GM12864 (cell line): ENCODE results near the gene MITF.

ENCODE experiments used
- DNase-seq: peaks from one replicate; pipeline ENCODE4 v3.0.0-alpha.2; 2011; ENCODE audit warnings: low read depth
- H3K4me3 ChIP-seq: 2 replicates; pipeline ENCODE4 v1.5.1; 2011; ENCODE audit warnings: mild to moderate bottlenecking, low read depth, low read length, control low read depth
- CTCF ChIP-seq: IDR thresholded peaks from 2 replicates; pipeline ENCODE4 v1.5.1; 2011; ENCODE audit warnings: low read depth, mild to moderate bottlenecking, moderate library complexity, low read length, control low read depth, inconsistent platforms; ENCODE audit errors: missing control alignments

The MITF gene

GRCh38 chr3:69772152-69772867 lies 33.0 kb downstream of the MITF start:
- no peak for TF ChIP-seq CTCF
- DNase-seq = no peak
- no peak overlapping the region for H3K4me3 ChIP-seq

- no peak for DNase-seq
- TF ChIP-seq CTCF = no peak
- no peak overlapping the region for H3K4me3 ChIP-seq
Observed at GRCh38 chr3:69774029-69774428, 34.8 kb downstream of the MITF start.

GRCh38 chr3:69775751-69776150 lies 36.5 kb downstream of the MITF start:
- DNase-seq = no peak
- no peak overlapping the region for H3K4me3 ChIP-seq
- no peak for TF ChIP-seq CTCF

GRCh38 chr3:69776289-69776688 lies 37.0 kb downstream of the MITF start:
- no peak for TF ChIP-seq CTCF
- no peak for DNase-seq

GRCh38 chr3:69776920-69777581 lies 37.8 kb downstream of the MITF start:
- DNase-seq = no peak
- TF ChIP-seq CTCF = no peak
- no peak overlapping the region for H3K4me3 ChIP-seq

More at GRCh38 chr3:69776289-69776688, 37.0 kb downstream of the MITF start:
- H3K4me3 ChIP-seq = no peak overlapping the region

GRCh38 chr3:69777582-69777967 lies 38.3 kb downstream of the MITF start:
- TF ChIP-seq CTCF = no peak
- DNase-seq = no peak
- H3K4me3 ChIP-seq = no peak overlapping the region

GRCh38 chr3:69781593-69781992 lies 42.3 kb downstream of the MITF start:
- TF ChIP-seq CTCF = no peak
- no peak for DNase-seq
- no peak overlapping the region for H3K4me3 ChIP-seq
